ENCODE results near the gene CA4. TPM values are rescaled to one million over a fixed set of nuclear protein-coding genes. Genes with fewer than 3 reads are reported as not detected.
A peak's percentile ranks its signal among the peaks of the same experiment; 100 is the strongest.

Gene CA4
- total RNA-seq, 6 experiments from 2014 or later: 0.33 to 0.37 (median 0.35) TPM; not detected in 3

GRCh38 chr17:60138769-60139437, 10.9 kb upstream of the CA4 start:
- Histone ChIP-seq H3K36me3 (no peaks in the 10 kb centered on the region), H3K27me3 (peaks cover 8% of the 10 kb centered on the region in 2 donors), H3K4me1 (peaks cover 0 to 21% (median 5%) of the 10 kb centered on the region in 4 donors), H3K27ac (no peak overlapping the region), H3K9me3 (no peaks in the 10 kb centered on the region), H3K4me3 (no peak overlapping the region)
- ATAC-seq (no peak), DNase-seq (peak in 2 of 3 donors; percentile 35 to 49)
- WGBS (ENCODE audit: insufficient coverage, low coverage, low lambda C conversion rate, missing lambda C conversion rate): 6% methylated on average over 6 of the region's 48 CpGs
- intact Hi-C loops (cut with DNase I): no loop called here
- no peak for TF ChIP-seq CTCF (IDR thresholded peaks at IDR 0.05)
- no peak for TF ChIP-seq POLR2A (IDR thresholded peaks at IDR 0.05)

GRCh38 chr17:60139438-60140285, 10.1 kb upstream of the CA4 start:
- 4% methylated on average over 14 of the region's 66 CpGs for WGBS (ENCODE audit: insufficient coverage, low coverage, low lambda C conversion rate, missing lambda C conversion rate)
- H3K36me3 ChIP-seq: no peaks in the 10 kb centered on the region
- H3K4me1 ChIP-seq: peaks cover 0 to 21% (median 5%) of the 10 kb centered on the region in 4 donors
- no peak overlapping the region for H3K4me3 ChIP-seq
- DNase-seq: peak; percentile 72 to 78 (median 74)
- no peak overlapping the region for H3K27ac ChIP-seq
- TF ChIP-seq POLR2A (IDR thresholded peaks at IDR 0.05) (no peak), CTCF (IDR thresholded peaks at IDR 0.05) (peak; percentile 20 to 63 (median 46))
- intact Hi-C loops (cut with DNase I): loop anchor here (10.0 kb wide), 1 partner anchor 295 kb away; no protein-coding TSS in a partner anchor
- H3K27me3 ChIP-seq: peaks cover 8% of the 10 kb centered on the region in 2 donors
- ATAC-seq: peak; percentile 50 to 60 (median 57)
- no peaks in the 10 kb centered on the region for H3K9me3 ChIP-seq

GRCh38 chr17:60141111-60142018, 8.4 kb upstream of the CA4 start:
- H3K27me3 ChIP-seq: peaks cover 8% of the 10 kb centered on the region in 2 donors
- H3K4me3 ChIP-seq: no peak overlapping the region
- H3K27ac ChIP-seq: no peak overlapping the region
- H3K9me3 ChIP-seq: no peaks in the 10 kb centered on the region
- intact Hi-C loops (cut with DNase I): loop anchor here (10.0 kb wide), 1 partner anchor 293 kb away; no protein-coding TSS in a partner anchor
- 5% methylated on average over 37 of the region's 52 CpGs for WGBS (ENCODE audit: insufficient coverage, low coverage, low lambda C conversion rate, missing lambda C conversion rate)
- ATAC-seq: peak in 2 of 4 donors; percentile 9 to 22
- TF ChIP-seq CTCF (IDR thresholded peaks at IDR 0.05) (no peak), POLR2A (IDR thresholded peaks at IDR 0.05) (no peak)
- DNase-seq: peak in 2 of 3 donors; percentile 52 to 55
- no peaks in the 10 kb centered on the region for H3K36me3 ChIP-seq
- peaks cover 0 to 21% (median 5%) of the 10 kb centered on the region in 4 donors for H3K4me1 ChIP-seq

Data from right lobe of liver (tissue), 6 donors.